GM06990 (cell line): ENCODE data around the gene TXNRD3.
"Not testable (repeated sequence)": the region's sequence is repeated elsewhere in the genome, so short reads cannot be mapped to it uniquely, and the experiment has no call there.

Experiments
- DNase-seq: peaks from one replicate; pipeline ENCODE4 v3.0.0-alpha.2; 2011; ENCODE audit not compliant: insufficient read length; ENCODE audit errors: extremely low read depth
- H3K27me3 ChIP-seq: replicated peaks from 2 replicates; pipeline ENCODE4 v1.6.0; 2011; ENCODE audit warnings: low read length; ENCODE audit not compliant: control insufficient read depth, insufficient read depth
- H3K36me3 ChIP-seq: 2 replicates; pipeline ENCODE4 v1.5.1; 2011; ENCODE audit warnings: low read length; ENCODE audit not compliant: control insufficient read depth, insufficient read depth
- H3K4me3 ChIP-seq: replicated peaks from 2 replicates; pipeline ENCODE4 v1.5.1; 2011; ENCODE audit warnings: low read depth, mild to moderate bottlenecking, control low read depth, low read length
- TF ChIP-seq, protein P1 (sequence below): IDR thresholded peaks from 2 replicates; pipeline ENCODE4 v1.5.1; 2011; ENCODE audit warnings: low read length, control low read depth, mild to moderate bottlenecking, inconsistent platforms; ENCODE audit not compliant: insufficient read depth, poor library complexity, severe bottlenecking

Gene TXNRD3

DNA sequence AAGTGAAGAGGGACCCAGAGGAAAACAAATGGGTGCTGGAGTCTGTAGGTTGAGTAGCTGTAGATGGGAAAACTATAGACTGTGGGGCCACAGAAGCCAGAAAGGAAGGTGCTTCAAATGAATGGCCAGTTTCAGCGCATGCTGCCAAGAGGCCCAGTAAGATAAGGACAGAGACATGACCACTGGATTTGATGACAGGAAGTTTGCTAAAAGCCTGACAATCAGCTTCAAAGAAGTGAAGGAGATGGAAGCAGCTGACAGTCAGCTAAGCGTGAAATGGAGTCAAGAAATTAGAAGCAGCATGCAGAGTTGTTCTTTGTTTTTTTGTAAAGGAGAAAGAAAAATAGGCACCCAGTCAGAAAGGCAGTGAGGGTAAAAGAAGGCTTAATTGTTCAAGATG is 24.9 kb downstream of the TXNRD3 start:
- H3K27me3 ChIP-seq = no peaks in the 10 kb centered on the region
- no peaks in the 10 kb centered on the region for H3K36me3 ChIP-seq
- no peak overlapping the region for H3K4me3 ChIP-seq
- no peak for DNase-seq
- TF ChIP-seq, protein P1, sequence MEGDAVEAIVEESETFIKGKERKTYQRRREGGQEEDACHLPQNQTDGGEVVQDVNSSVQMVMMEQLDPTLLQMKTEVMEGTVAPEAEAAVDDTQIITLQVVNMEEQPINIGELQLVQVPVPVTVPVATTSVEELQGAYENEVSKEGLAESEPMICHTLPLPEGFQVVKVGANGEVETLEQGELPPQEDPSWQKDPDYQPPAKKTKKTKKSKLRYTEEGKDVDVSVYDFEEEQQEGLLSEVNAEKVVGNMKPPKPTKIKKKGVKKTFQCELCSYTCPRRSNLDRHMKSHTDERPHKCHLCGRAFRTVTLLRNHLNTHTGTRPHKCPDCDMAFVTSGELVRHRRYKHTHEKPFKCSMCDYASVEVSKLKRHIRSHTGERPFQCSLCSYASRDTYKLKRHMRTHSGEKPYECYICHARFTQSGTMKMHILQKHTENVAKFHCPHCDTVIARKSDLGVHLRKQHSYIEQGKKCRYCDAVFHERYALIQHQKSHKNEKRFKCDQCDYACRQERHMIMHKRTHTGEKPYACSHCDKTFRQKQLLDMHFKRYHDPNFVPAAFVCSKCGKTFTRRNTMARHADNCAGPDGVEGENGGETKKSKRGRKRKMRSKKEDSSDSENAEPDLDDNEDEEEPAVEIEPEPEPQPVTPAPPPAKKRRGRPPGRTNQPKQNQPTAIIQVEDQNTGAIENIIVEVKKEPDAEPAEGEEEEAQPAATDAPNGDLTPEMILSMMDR = no peak

DNA sequence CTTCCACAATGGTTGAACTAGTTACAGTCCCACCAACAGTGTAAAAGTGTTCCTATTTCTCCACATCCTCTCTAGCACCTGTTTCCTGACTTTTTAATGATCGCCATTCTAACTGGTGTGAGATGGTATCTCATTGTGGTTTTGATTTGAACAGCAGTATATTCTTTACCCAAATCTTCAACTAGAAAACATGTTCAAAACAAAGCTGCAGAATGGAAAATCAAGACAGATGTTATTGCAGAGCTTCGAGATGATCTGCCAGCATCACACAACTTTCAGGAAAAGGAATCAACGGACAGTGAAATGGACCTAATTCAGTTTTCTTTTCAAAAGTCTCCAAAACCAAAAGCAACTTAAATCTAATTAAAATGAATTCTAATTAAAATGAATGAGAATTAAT is 29.2 kb downstream of the TXNRD3 start:
- not testable (repeated sequence) for H3K36me3 ChIP-seq, H3K4me3 ChIP-seq, H3K27me3 ChIP-seq, DNase-seq

DNA sequence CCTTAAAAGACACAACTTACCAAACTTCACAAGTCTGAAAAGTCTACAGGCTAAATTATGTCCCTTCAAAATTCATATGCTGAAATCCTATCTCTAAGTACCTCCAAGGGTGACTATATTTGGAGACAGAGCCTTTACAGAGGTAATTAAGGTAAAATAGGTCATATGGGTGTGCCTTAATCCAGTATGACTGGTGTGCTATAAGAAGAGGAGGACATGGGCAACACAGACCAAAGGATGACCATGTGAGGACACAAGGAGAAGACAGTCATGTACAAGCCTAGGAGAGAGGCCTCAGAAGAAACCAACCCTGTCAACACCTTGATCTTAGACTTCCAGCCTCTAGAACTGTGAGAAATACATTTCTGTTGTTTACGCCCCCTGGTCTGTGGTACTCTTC is 32.2 kb downstream of the TXNRD3 start:
- no peak for DNase-seq
- Histone ChIP-seq H3K36me3 (no peaks in the 10 kb centered on the region), H3K4me3 (no peak overlapping the region), H3K27me3 (no peaks in the 10 kb centered on the region)
- TF ChIP-seq, protein P1 = no peak

DNA sequence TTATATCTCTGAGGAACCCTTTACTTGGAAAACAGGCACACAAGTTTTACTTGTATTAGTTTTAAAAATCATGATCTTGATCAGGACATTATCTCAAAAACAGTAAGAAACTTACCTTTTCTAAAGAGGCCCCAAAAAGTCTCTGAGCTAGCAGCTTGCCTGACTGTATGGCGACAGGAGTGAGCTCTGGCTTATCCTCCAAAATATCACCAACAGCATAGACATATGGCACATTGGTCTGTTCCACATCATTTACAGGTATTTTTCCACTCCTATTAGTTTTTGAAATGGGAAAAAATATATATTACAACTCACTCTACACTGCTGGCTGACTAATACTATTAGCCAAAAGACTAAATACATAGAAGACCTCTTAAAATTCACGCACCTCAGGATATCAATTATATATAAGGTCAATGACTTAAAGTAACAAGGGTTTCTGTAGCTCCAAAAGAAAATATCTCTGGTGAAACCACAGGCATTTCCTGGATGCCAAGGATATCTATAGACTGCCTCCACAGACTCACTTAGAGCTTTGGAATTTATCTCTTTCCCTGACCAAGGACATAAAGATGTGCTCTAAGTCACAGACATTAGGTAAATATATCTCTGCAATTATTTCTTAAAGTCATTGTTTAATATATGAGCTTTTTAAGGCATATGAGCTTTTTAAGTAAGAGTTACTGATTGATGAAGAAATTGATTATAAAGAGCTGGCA is 33.1 kb downstream of the TXNRD3 start:
- no peaks in the 10 kb centered on the region for H3K36me3 ChIP-seq
- H3K27me3 ChIP-seq = no peaks in the 10 kb centered on the region
- H3K4me3 ChIP-seq = no peak overlapping the region
- TF ChIP-seq, protein P1 = no peak
- DNase-seq = no peak

DNA sequence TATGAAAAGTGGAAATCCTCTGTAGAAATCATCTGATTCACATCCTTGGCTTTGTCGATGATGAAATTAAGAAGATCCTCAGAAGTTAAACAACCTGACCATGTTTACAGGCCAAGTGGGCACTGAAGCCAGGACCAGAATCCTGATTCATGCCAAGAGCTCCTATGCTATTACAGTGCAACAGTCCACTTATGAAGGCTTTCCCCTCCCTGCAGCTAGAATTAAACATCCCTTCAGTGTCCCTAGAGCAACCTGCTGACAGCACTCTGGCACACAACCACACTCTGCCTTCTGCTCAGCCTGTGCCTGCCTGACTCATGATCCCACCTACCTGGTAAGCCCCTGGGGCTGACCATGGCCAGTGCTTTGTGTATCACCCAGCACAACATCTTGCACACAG is 33.8 kb downstream of the TXNRD3 start:
- H3K27me3 ChIP-seq = no peaks in the 10 kb centered on the region
- no peak overlapping the region for H3K4me3 ChIP-seq
- TF ChIP-seq, protein P1 = no peak
- no peak for DNase-seq
- no peaks in the 10 kb centered on the region for H3K36me3 ChIP-seq

DNA sequence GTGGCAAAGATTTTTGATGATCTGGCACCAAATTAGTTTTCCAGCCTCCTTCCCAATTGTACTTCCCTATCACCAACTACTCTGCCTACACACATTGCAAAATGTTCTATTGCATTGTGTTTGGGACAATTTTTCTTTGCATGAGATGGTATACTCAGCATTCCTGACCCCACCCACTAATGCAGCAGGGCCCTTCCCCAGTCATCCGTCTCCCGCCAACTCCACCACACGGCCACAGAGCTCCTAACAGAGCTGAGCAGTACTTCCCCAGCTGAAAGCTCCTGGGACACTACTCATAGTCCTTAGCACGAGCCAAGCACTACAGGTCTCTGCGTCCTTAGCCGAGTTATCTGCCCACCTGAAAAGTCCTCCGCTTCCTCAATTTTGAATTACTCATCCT is 34.2 kb downstream of the TXNRD3 start:
- no peak for DNase-seq
- H3K4me3 ChIP-seq = no peak overlapping the region
- no peaks in the 10 kb centered on the region for H3K36me3 ChIP-seq
- H3K27me3 ChIP-seq = no peaks in the 10 kb centered on the region
- TF ChIP-seq, protein P1 = no peak
